Ovary (tissue), 9 donors: Measurements from ENCODE around the gene TCTN1. TPM values are rescaled to one million over a fixed set of nuclear protein-coding genes. Genes with fewer than 3 reads are reported as not detected.

Experiments used
- DNase-seq, 5 donors: peaks; one replicate each; pipeline ENCODE4 v3.0.0-alpha.2; 2019 to 2020
- H3K27ac ChIP-seq, 2 donors: fragments of 200-600 bp; one replicate each; pipeline versions ENCODE4 v1.5.1 to v1.8.0; 2019 to 2022
- H3K27me3 ChIP-seq: fragments of 200-600 bp; one replicate; pipeline ENCODE4 v1.8.0; 2022
- H3K36me3 ChIP-seq: fragments of 200-600 bp; sonication (generic); one replicate; pipeline ENCODE4 v1.5.1; 2019
- H3K4me1 ChIP-seq: one replicate; pipeline ENCODE4 v1.8.1; 2013; ENCODE audit warnings: mild to moderate bottlenecking, moderate library complexity; ENCODE audit not compliant: insufficient read depth
- H3K4me3 ChIP-seq: fragments of 200-600 bp; sonication (generic); one replicate; pipeline ENCODE4 v1.5.1; 2017
- H3K9me3 ChIP-seq, 2 donors: fragments of 200-600 bp in 1 of 2; sonication (generic) in 1 of 2; one replicate each; pipeline versions ENCODE4 v1.5.1 to v1.8.1; 2013 to 2019; ENCODE audit warnings: mild to moderate bottlenecking in 1 of 2, moderate library complexity in 1 of 2
- CTCF ChIP-seq, 3 donors: fragments of 450-650 bp in 2 of 3; fragments of 200-600 bp in 1 of 3; IDR thresholded peaks; one replicate each; pipeline versions ENCODE4 v1.5.1 to v1.8.0; 2016 to 2022; ENCODE audit warnings: antibody characterized with exemption in 3 of 3, mild to moderate bottlenecking in 1 of 3
- EP300 ChIP-seq: sonication (generic); formaldehyde crosslinking; IDR thresholded peaks from one replicate; pipeline ENCODE4 v1.6.1; 2017; ENCODE audit warnings: antibody characterized with exemption
- POLR2A ChIP-seq: fragments of 450-650 bp; IDR thresholded peaks from one replicate; pipeline ENCODE4 v1.6.1; 2017; ENCODE audit warnings: antibody characterized with exemption, mild to moderate bottlenecking, moderate library complexity
- whole genome bisulfite sequencing, 3 donors: extraction: QIAGEN DNeasy Blood & Tissue Kit in 1 of 3; methylation state at CpG; one replicate each; pipeline versions ENCODE4 v1.1.5 to v1.1.7; 2013 to 2017; 5-methylcytosine and 5-hydroxymethylcytosine counted together
- intact Hi-C, 4 donors: fragments of 100-400 bp; cut with DNase I; formaldehyde crosslinking; loops; one replicate each; pipeline versions ENCODE4 v1.11.0 to v1.15.1; 2022 to 2023
- polyA plus RNA-seq, 2 donors: library from polyadenylated mRNA; stranded (reverse); fragments of 200-250 nt in 1 of 2; fragments of 350-450 nt in 1 of 2; fragmentation: Illumina TruSeq in 1 of 2; extraction: RNeasy Lipid Tissue Mini Kit (QIAGEN cat#74804) in 1 of 2; gene quantifications; one replicate each; pipeline ENCODE4 v1.2.3, GENCODE V29; 2013 to 2014
- total RNA-seq, 7 donors: library from RNA; depleted of rRNA in 2 of 7; stranded (reverse); fragments of >200 nt in 2 of 7; fragmentation: NEBNext Ultra II Directional in 3 of 7; extraction: Animal tissue kit (Norgen Biotek cat#: 25700) in 3 of 7; gene quantifications; one replicate each; pipeline versions ENCODE4 v1.1.0 to v1.2.4, GENCODE V29; 2016 to 2023
- donor health status: DM: no; HTN: no; CAD: no; lungs with moderate emphysema.
- donor health status: DM: no; HTN: no; CAD: no.
- donor health status: Bipolar disorder and iron deficiency.
- donor health status: DM: yes; HTN: yes; CAD: no.
- donor health status: DM: no; HTN: no; CAD: no.
- donor health status: DM: yes; HTN: yes; CAD: no.

The TCTN1 gene
- total and polyA plus RNA-seq, 9 donors = 32.7 to 122 (median 47.9) TPM

GRCh38 chr12:110639336-110640141 lies 25.6 kb downstream of the TCTN1 start:
- Histone ChIP-seq H3K36me3 (no peaks in the 10 kb centered on the region), H3K9me3 (no peaks in the 10 kb centered on the region), H3K4me3 (no peak overlapping the region), H3K27ac (no peak overlapping the region), H3K4me1 (no peaks in the 10 kb centered on the region), H3K27me3 (no peaks in the 10 kb centered on the region)
- TF ChIP-seq EP300 (no peak), CTCF (IDR thresholded peaks at IDR 0.05) (no peak), POLR2A (no peak)
- no peak for DNase-seq
- intact Hi-C loops = no loop called here
- WGBS, 3 donors = 84 to 90% (median 90%) methylated on average over 7 of the region's 7 CpGs

DNA sequence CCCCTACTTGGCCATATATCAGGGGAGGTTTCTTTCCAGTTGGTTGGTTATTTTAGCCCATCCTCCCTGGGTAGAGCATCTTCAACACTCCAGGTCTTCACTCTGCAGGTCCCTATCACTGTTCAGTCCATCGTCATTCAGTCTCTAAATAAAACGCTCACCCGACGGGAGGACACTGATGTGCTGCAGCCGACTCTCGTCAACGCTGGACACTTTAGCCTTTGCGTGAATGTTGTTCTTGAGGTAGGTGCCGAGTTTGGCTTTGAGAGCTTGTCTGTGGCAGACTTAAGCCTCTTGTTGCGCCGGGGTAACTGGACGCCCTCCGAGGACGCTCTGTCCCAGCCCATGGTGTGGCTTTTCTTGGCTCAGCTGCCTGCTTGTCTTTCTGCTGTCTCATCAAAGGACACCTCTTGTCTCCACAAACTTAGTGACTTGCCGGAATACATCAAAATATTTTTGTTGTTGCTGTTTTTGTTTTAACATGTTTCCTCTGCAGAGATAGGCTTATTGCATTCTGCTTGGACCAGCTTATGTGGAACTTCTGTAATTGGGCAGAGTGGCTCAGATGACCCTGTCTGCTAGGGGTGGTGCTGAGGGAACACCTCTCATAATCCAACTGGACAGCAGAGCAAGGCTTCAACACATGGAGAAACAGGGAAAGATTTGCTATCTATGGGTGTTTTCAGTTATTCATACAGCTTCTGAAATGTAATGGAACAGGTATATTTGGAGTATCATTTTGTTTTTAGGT lies 26.5 kb downstream of the TCTN1 start:
- no peaks in the 10 kb centered on the region for H3K27me3 ChIP-seq
- no peaks in the 10 kb centered on the region for H3K9me3 ChIP-seq
- WGBS, 3 donors = 79 to 87% (median 87%) methylated on average over 15 of the region's 15 CpGs
- TF ChIP-seq EP300 (no peak), POLR2A (no peak), CTCF (IDR thresholded peaks at IDR 0.05) (no peak)
- intact Hi-C loops = no loop called here
- no peak overlapping the region for H3K4me3 ChIP-seq
- H3K27ac ChIP-seq = no peak overlapping the region
- H3K36me3 ChIP-seq = no peaks in the 10 kb centered on the region
- no peak for DNase-seq
- no peaks in the 10 kb centered on the region for H3K4me1 ChIP-seq

DNA sequence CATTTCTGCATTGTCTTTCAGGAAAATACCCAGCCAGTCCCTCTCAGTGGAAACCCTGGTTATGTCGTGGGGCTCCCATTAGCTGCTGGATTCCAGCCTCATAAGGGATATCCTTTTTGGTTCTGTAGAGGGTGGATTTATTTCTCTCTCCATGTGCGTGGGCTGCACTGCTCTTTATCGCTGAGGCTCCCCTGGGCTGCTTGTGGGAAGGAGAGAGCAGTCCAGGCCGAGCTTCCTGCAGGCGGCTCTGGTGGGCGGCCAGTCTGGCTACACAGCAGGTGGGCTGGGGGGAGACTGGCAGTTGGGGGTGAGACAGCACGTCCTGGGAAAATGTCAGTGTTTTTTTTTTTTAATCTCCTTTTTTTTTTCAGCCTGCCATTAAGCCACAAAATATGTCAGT lies 27.6 kb downstream of the TCTN1 start:
- WGBS, 3 donors = 3 to 10% (median 5%) methylated on average over 7 of the region's 7 CpGs
- Histone ChIP-seq H3K9me3 (no peaks in the 10 kb centered on the region), H3K27ac (no peak overlapping the region), H3K36me3 (no peaks in the 10 kb centered on the region), H3K27me3 (no peaks in the 10 kb centered on the region), H3K4me3 (no peak overlapping the region), H3K4me1 (no peaks in the 10 kb centered on the region)
- DNase-seq = peak; percentile 28 to 66 (median 54)
- TF ChIP-seq CTCF (IDR thresholded peaks at IDR 0.05) = no peak
- TF ChIP-seq EP300 = no peak
- intact Hi-C loops = no loop called here

GRCh38 chr12:110647631-110648040 lies 33.7 kb downstream of the TCTN1 start:
- no peak for TF ChIP-seq EP300
- TF ChIP-seq POLR2A = no peak
- no peak for TF ChIP-seq CTCF (IDR thresholded peaks at IDR 0.05)
- intact Hi-C loops = no loop called here

More at GRCh38 chr12:110647631-110648040, 33.7 kb downstream of the TCTN1 start:
- 79 to 82% (median 81%) methylated on average over 7 of the region's 7 CpGs for WGBS, 3 donors
- no peaks in the 10 kb centered on the region for H3K27me3 ChIP-seq
- no peak overlapping the region for H3K27ac ChIP-seq
- no peak overlapping the region for H3K4me3 ChIP-seq
- H3K36me3 ChIP-seq = no peaks in the 10 kb centered on the region
- H3K9me3 ChIP-seq = no peaks in the 10 kb centered on the region
- DNase-seq = no peak
- H3K4me1 ChIP-seq = no peaks in the 10 kb centered on the region
